NCI-H524 treated with DMSO at 0.1 percent for 48 hours (cell line): ENCODE data around the gene CNTN4.

Experiments used
- DNase-seq: peaks from one replicate; lab custom pipeline; 2025; lab: John Stamatoyannopoulos, UW

The CNTN4 gene

GRCh38 chr3:2597615-2598014 lies 498.9 kb downstream of the CNTN4 start:
- DNase-seq: no peak

- DNase-seq: no peak
Observed at GRCh38 chr3:2599471-2599870, 500.8 kb downstream of the CNTN4 start.

DNA sequence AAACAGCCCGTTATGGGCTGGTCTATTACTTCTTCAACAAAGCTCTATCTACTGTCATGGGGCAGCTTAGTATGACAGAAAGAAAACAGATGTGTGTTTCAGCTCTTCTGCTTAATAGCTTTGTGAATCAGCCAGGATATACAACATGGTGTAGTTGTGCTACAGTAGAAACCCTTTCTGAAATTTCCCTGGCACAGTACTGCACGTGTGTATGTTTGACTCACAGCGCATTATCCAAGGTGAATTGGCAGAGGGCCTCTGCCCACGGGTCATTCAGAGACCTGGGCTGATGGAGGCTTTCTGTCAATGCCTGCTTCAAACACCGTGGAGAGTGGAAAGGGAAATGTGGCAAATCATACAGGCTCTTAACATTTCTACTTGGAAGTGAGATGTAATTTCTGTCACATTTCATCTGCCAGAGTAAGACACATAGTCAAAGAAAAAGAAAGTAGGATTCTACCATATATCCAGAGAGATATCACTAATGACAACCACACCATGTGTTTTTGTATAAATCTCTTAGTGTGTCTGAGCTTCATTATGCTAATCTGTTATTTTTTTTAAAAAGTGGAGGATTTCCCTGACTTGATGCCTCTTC lies 505.1 kb downstream of the CNTN4 start:
- no peak for DNase-seq

GRCh38 chr3:2614578-2614977 lies 515.9 kb downstream of the CNTN4 start:
- DNase-seq: no peak

- no peak for DNase-seq
Observed at GRCh38 chr3:2615080-2615479, 516.4 kb downstream of the CNTN4 start.

DNA sequence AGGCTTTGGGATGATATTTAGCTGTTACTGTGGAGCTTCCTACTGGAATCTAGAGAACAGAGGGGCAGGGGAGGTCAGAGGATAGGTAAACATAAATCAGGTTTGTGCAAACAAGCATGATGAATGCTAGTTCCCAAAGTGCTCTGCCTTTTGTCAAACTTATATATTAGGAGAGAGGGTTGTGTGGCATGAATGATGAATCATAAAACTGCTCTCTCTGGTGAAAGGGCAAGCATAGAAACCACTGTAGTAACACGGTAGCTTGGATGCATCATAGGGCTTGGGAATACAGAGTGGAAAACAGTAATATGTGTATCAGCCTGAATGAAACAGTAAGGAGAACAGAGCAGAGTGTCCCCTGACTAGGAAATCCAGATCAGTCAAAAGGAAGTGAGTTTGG lies 524.8 kb downstream of the CNTN4 start:
- DNase-seq: no peak

GRCh38 chr3:2628117-2628516 lies 529.5 kb downstream of the CNTN4 start:
- no peak for DNase-seq

DNA sequence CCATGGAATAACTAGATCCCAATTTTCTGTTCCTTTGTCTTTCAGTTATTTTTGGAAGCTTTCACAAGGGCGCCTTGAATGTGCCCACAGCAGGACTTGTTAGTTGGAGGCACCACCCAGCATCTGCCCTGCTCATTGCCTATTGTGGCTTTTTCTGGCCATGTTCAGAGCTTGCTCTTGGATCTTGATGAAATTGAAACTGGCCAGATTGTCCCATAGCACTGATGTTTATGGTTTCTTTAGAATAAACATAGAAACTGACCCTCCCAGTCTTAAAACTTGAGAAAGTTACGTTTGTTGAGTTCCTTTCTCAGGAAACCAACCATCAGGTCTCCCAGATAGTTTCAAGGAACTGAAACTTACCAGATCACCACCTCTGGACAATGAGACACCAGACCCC lies 536.8 kb downstream of the CNTN4 start:
- no peak for DNase-seq

DNA sequence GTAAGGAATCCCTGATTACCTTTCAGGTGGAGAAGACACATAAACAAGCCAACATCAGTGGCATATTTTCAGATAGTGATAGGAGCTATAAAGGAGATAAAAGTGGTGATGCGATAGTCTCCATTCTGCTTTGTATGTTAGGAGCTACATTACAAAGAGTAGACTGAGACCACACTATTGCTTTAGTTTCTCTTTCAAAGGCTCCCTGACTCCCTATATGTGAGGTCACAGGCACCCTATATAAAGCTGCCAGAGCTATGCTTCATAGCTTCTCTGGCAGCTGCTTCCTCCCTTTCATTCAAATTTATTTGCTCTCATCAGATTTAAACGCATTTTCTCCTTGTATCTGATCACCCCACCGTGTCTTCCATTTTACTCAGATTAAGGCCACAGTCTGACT lies 544.9 kb downstream of the CNTN4 start:
- no peak for DNase-seq

GRCh38 chr3:2645001-2645400 lies 546.3 kb downstream of the CNTN4 start:
- no peak for DNase-seq

- no peak for DNase-seq
Observed at GRCh38 chr3:2650746-2651145, 552.1 kb downstream of the CNTN4 start.

GRCh38 chr3:2652386-2652785 lies 553.7 kb downstream of the CNTN4 start:
- no peak for DNase-seq

GRCh38 chr3:2653706-2654105 lies 555.0 kb downstream of the CNTN4 start:
- no peak for DNase-seq

- no peak for DNase-seq
Observed at GRCh38 chr3:2655229-2655701, 556.6 kb downstream of the CNTN4 start.

DNA sequence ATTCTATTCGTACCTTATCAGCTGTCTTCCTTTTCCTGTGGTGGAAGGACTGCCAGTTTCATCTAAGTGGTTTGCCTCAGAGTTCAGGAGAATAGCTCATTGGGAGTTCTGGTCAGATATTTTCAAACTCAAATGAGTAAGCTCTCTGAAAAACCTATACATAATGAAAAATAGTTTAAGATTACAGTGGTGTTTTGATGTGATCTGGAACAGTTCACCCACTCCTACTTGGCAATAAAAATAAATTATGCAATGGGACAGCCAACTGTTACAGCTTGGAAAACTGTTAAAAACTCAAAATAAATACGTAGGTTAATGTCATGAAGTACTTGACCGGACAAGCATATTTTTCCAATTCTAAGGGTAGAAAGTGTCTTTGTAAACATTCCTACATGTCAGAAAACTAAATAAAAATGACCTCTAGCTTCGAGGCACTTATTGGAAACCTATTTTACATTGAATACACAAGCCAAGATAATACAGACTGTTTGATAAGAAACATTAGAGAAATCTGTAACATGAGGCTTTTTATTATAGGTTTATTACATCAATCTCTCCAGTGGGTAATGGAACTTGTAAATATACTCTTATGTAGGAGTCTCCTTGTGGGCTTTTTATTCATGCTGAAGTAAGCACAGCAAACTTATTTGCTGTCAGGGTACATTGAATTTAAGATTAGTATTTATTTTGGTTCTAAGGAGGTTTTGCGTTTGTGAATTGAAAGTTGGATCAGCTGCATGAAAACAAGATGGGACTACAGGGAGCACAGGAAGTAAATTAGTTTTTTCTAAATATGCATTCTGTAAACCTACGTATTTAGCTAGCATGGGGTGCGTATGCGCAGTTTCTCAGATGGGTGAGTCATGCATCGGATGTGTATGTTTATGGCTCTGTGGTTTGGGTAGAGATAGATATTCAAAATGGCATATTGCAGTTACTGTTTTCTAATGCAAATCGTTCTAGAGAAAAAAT lies 558.4 kb downstream of the CNTN4 start:
- no peak for DNase-seq

GRCh38 chr3:2657971-2658370 lies 559.3 kb downstream of the CNTN4 start:
- DNase-seq: no peak

GRCh38 chr3:2659896-2660295 lies 561.2 kb downstream of the CNTN4 start:
- no peak for DNase-seq

DNA sequence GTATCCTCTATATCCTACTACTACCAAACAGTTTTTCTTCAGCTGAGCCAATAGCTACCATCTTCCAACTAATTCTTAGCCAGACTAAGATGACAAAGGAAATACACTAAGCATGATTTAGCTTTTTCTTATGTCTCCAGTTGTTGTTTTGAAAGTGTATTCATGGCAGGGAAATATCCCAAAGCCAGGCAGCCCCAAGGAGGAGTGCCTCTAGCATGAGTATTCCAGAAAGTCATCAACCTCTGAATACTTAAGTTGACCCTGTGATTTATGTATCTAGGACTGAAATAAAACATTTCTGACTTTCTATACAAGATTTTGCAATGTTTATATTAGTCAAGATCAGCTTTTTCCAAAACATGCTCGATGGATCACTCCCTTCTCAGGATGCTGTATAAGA lies 562.4 kb downstream of the CNTN4 start:
- no peak for DNase-seq

DNA sequence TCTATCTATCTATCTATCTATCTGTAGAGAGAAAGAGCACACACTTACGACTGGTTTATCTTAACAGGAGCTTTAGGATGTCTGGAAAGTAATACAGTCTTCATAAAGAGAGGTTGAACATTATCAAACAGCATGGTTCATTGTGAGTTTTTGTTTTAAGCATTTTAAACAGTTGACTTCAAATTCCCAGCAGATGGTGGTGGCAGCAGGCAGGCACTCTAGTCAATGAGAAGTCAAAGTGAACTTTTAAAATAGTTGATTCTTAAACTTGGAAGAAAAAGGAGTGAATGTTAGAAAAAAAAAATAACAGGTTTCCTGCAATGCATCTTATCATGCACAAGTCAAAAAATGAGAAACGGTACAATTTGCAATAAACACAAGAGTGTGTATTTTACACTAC lies 578.8 kb downstream of the CNTN4 start:
- no peak for DNase-seq

GRCh38 chr3:2680236-2680635 lies 581.6 kb downstream of the CNTN4 start:
- no peak for DNase-seq

DNA sequence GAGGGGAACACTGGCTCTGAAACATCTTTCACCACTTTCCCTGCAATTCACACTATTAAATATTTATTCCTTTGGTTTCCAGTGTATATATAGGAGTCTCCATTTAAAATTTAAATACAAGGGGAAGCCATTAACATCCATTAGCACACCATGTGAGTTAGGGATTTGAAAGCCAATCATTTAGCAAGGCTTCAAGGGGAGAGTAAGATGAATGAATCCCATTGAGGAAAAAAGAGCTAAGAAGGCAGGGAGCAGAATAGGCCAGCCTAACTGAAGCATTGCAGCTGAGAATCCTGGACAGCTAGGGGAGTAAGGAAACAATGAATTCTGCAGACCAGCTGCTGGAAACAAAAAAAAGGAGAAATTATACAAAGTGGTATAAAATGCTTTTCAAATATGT lies 585.4 kb downstream of the CNTN4 start:
- no peak for DNase-seq

DNA sequence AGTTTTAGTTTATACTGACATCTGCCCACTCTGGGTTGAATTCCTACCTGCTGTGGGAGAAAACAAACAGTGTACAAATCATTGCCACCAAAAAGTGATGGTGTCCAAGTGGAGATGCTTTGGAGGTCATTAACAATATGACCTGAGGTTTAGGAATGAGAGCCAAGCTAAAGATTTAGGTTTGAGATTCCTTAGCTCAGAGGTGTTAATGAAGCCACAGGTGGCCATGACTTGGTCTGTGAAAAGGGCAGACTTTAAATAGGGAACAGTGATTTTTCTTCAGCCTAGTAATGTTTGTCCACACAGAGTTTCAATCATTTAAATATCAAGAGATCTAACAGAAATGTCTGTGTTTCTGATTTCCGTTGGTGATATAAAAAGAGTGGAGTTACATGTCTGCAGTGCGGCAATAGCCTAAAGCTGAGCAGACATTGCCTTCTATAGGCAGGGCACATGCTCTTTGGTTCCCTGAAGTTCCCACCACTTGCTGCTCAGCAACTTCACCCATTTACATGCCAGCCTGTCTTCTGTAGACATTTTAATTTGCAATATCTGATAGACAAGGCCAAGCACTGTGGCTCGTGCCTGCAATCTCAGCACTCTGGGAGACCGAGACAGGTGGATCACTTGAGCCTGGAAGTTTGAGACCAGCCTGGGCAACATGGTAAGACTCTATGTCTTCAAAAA lies 588.3 kb downstream of the CNTN4 start:
- no peak for DNase-seq

DNA sequence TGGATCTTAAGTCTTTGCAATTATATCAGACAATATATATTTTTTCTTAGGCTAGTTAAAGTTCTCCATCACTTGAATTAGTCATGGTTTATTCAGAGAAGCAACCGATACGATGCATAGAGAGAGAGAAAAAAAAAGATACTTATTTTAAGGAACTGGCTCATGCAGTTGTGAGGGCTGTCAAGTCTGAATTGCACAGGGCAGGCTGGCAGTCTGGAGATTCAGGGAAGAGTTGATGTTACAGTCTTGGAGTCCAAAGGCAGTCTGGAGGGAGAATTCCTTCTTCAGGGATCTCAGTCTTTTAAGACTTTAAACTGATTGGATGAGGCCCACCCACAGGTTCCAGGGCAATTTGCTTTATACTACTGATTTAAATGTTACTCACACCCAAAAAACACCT lies 598.9 kb downstream of the CNTN4 start:
- no peak for DNase-seq
